SU-DHL-6 (cell line): Measurements from ENCODE around the gene SRSF4.

Experiments used
- H2AFZ ChIP-seq: fragments of 200-600 bp; sonication (generic); 2 replicates; pipeline ENCODE4 v1.6.1; 2014; ENCODE audit warnings: low read depth, mild to moderate bottlenecking, moderate library complexity, mixed read lengths, antibody characterized with exemption, low read length; ENCODE audit not compliant: severe bottlenecking
- H3F3A ChIP-seq: fragments of 200-600 bp; shearing (Covaris generic); 2 replicates; pipeline ENCODE4 v1.6.0; 2016; ENCODE audit warnings: antibody characterized with exemption, mild to moderate bottlenecking; ENCODE audit not compliant: insufficient read depth
- H3K27ac ChIP-seq: fragments of 200-600 bp; sonication (generic); 2 replicates; pipeline ENCODE4 v1.5.1; 2016; ENCODE audit warnings: low read depth, mild to moderate bottlenecking, low read length, moderate library complexity, mixed read lengths
- H3K27me3 ChIP-seq: fragments of 200-600 bp; sonication (generic), shearing (Covaris generic); 2 replicates; pipeline ENCODE4 v1.6.0; 2014; ENCODE audit warnings: mild to moderate bottlenecking, low read length
- H3K36me3 ChIP-seq: fragments of 200-600 bp; sonication (generic); 2 replicates; pipeline ENCODE4 v1.6.1; 2014; ENCODE audit warnings: mild to moderate bottlenecking, low read length, mixed read lengths
- H3K4me2 ChIP-seq: fragments of 300-600, 200-600 bp; shearing (Covaris generic), sonication (generic); 2 replicates; pipeline ENCODE4 v1.6.0; 2014; ENCODE audit warnings: low read length, low read depth, mild to moderate bottlenecking; ENCODE audit not compliant: poor library complexity, severe bottlenecking
- H3K4me3 ChIP-seq: fragments of 200-600 bp; sonication (generic); 2 replicates; pipeline ENCODE4 v1.5.1; 2014; ENCODE audit warnings: antibody characterized with exemption, low read length, mild to moderate bottlenecking, mixed read lengths; ENCODE audit not compliant: insufficient read depth, poor library complexity, severe bottlenecking
- H3K79me2 ChIP-seq: fragments of 200-600 bp; sonication (generic); 2 replicates; pipeline ENCODE4 v1.6.1; 2014; ENCODE audit warnings: mild to moderate bottlenecking, low read length, moderate library complexity; ENCODE audit not compliant: insufficient read depth
- H3K9ac ChIP-seq: fragments of 200-600 bp; sonication (generic); 2 replicates; pipeline ENCODE4 v1.7.0; 2014; ENCODE audit warnings: mild to moderate bottlenecking, low read length
- H3K9me2 ChIP-seq: fragments of 200-600 bp; sonication (generic); replicated peaks from 2 replicates; pipeline ENCODE4 v1.6.1; 2014; ENCODE audit warnings: low read length; ENCODE audit not compliant: insufficient read depth
- H3K9me3 ChIP-seq: fragments of 200-600 bp; sonication (generic); 2 replicates; pipeline ENCODE4 v1.6.1; 2014; ENCODE audit warnings: low read length, mixed read lengths; ENCODE audit not compliant: insufficient read depth
- H4K20me1 ChIP-seq: fragments of 200-600 bp; sonication (generic); 2 replicates; pipeline ENCODE4 v1.6.1; 2014; ENCODE audit warnings: low read depth, mild to moderate bottlenecking, antibody characterized with exemption, low read length, moderate library complexity, mixed read lengths
- EZH2phosphoT487 ChIP-seq: fragments of 200-600 bp; sonication (generic), shearing (Covaris generic); conservative IDR thresholded peaks from 2 replicates; pipeline ENCODE4 v1.6.1; 2018; ENCODE audit warnings: mild to moderate bottlenecking, antibody characterized with exemption, low read length, moderate library complexity, mixed read lengths
- TF ChIP-seq, protein P1 (sequence below): fragments of 200-600 bp; sonication (generic); IDR thresholded peaks from one replicate; pipeline ENCODE4 v1.5.1; 2017; ENCODE audit warnings: antibody characterized with exemption, mild to moderate bottlenecking, low read length, moderate library complexity; ENCODE audit not compliant: insufficient read depth, poor library complexity, severe bottlenecking

SRSF4 gene

DNA sequence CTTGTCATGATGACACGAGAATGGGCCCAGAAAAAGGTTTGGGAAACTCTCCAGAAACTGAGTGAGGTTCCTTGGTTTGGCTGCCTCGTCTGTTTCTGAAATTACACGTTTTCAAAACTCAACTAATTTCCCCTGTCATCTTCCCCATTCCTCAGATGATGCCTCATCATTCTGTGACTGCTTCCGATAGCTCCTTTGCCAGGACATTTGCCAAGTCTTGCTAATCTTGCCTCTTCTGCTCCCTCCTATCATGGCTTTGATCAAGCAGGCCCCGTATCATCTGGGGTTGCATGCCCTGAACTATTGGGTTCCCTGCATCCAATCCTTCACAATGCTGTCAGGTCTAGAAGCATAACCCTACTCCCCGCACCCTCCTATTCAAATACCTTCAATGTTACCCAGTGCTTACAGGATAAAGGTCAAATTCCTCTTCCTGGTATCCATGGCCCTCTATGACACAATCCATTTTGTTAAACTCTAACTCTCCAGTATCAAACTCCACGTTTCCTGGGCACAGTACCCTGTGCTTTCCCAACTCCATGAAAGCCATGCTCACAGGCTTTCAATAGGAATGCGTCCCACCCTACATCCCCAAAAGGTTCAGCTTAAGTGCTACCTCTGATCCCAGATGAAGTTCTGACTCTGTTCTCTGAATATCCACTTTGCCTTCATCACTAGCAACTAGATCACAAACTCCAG is 35.8 kb downstream of the SRSF4 start:
- Histone ChIP-seq H2AFZ (no peak overlapping the region), H3K9me2 (no peaks in the 10 kb centered on the region), H3F3A (peaks cover 4% of the 10 kb centered on the region; the same call in 1 of the 2 replicates), H3K27ac (no peak overlapping the region), H3K9ac (no peak overlapping the region), H3K36me3 (peaks cover 11% of the 10 kb centered on the region; the same call in 1 of the 2 replicates), H3K4me2 (no peak overlapping the region), H3K79me2 (no peaks in the 10 kb centered on the region), H3K27me3 (no peaks in the 10 kb centered on the region), H4K20me1 (0 out of 2 replicates have a peak, but pooled peaks cover 6% of the 10 kb centered on the region), H3K4me3 (no peak overlapping the region), H3K9me3 (no peaks in the 10 kb centered on the region)
- TF ChIP-seq, protein P1, sequence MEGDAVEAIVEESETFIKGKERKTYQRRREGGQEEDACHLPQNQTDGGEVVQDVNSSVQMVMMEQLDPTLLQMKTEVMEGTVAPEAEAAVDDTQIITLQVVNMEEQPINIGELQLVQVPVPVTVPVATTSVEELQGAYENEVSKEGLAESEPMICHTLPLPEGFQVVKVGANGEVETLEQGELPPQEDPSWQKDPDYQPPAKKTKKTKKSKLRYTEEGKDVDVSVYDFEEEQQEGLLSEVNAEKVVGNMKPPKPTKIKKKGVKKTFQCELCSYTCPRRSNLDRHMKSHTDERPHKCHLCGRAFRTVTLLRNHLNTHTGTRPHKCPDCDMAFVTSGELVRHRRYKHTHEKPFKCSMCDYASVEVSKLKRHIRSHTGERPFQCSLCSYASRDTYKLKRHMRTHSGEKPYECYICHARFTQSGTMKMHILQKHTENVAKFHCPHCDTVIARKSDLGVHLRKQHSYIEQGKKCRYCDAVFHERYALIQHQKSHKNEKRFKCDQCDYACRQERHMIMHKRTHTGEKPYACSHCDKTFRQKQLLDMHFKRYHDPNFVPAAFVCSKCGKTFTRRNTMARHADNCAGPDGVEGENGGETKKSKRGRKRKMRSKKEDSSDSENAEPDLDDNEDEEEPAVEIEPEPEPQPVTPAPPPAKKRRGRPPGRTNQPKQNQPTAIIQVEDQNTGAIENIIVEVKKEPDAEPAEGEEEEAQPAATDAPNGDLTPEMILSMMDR, result no peak
- TF ChIP-seq EZH2phosphoT487, result no peak

DNA sequence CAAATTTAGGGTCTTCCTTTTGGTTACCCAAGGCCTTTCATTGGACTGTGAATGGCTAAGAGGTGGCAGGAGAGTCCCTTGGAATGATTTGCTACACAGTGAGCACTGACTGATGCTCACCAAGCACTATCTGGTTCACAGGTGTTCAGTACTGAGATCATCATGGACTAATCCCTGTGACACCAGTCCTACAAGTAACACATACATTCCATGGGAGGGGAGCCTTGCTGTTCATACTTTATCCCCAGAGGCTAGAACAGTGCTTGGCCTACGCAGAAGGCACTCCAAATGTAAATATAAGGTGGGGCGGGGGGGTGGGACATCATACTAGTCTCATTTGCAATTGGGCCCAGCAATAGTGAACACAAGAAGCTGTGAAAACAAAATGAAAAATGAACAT is 37.5 kb downstream of the SRSF4 start:
- Histone ChIP-seq H3F3A (peaks cover 4% of the 10 kb centered on the region; the same call in 1 of the 2 replicates), H3K9me3 (no peaks in the 10 kb centered on the region), H3K4me3 (no peak overlapping the region), H4K20me1 (0 out of 2 replicates have a peak, but pooled peaks cover 3% of the 10 kb centered on the region), H3K4me2 (no peak overlapping the region), H3K9me2 (no peaks in the 10 kb centered on the region), H3K36me3 (peaks cover 11% of the 10 kb centered on the region; the same call in 1 of the 2 replicates), H2AFZ (no peak overlapping the region), H3K27ac (no peak overlapping the region), H3K9ac (no peak overlapping the region), H3K79me2 (no peaks in the 10 kb centered on the region), H3K27me3 (no peaks in the 10 kb centered on the region)
- TF ChIP-seq, protein P1, result no peak
- TF ChIP-seq EZH2phosphoT487, result no peak

DNA sequence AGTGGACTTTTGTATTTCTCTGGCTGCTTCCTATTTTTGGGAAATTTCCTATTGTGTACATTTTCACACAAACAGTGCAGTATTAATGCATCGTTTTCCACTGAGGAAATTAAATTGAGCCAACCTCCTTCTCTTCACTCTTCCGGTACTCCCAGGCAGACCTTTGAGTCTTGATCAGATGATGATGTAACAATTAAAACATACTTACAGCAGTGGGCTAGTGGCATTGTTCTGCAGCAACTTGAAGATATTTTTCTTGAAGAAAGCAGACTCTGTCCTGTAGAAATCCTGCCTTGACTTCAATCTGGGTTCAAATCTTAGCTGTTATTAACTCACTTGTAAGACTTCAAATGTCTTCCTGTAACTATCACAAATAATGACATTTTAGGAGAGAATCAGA is 39.0 kb downstream of the SRSF4 start:
- no peak overlapping the region for H2AFZ ChIP-seq
- no peaks in the 10 kb centered on the region for H3K27me3 ChIP-seq
- no peaks in the 10 kb centered on the region for H3K79me2 ChIP-seq
- 0 out of 2 replicates have a peak, but pooled peaks cover 3% of the 10 kb centered on the region for H4K20me1 ChIP-seq
- H3K9ac ChIP-seq, result no peak overlapping the region
- no peaks in the 10 kb centered on the region for H3K9me2 ChIP-seq
- peaks cover 4% of the 10 kb centered on the region; the same call in 1 of the 2 replicates for H3F3A ChIP-seq
- H3K27ac ChIP-seq, result no peak overlapping the region
- no peak overlapping the region for H3K4me3 ChIP-seq
- H3K9me3 ChIP-seq, result no peaks in the 10 kb centered on the region
- TF ChIP-seq, protein P1, result no peak
- TF ChIP-seq EZH2phosphoT487, result no peak
- H3K36me3 ChIP-seq, result 0 out of 2 replicates have a peak, but pooled peaks cover 4% of the 10 kb centered on the region
- H3K4me2 ChIP-seq, result no peak overlapping the region
